NCI-H2227 (cell line): ENCODE data around the gene CILP2.

Experiments
- DNase-seq: peaks from one replicate; lab custom pipeline; 2025; ENCODE audit not compliant: unreplicated experiment; lab: John Stamatoyannopoulos, UW

CILP2 gene

GRCh38 chr19:19528721-19529490 lies 9.2 kb upstream of the CILP2 start, which contains the start of gene YJEFN3:
Gene YJEFN3, plus strand, starts transcription at chr19:19528911. Its CDS starts 22 bp downstream, at chr19:19528933.
- DNase-seq: peak; percentile 68

- no peak for DNase-seq
These were observed 8.2 kb upstream of the CILP2 start for GRCh38 chr19:19529783-19530422.

- no peak for DNase-seq
These were observed 7.7 kb upstream of the CILP2 start for GRCh38 chr19:19530423-19530804.

- no peak for DNase-seq
These were observed 7.2 kb upstream of the CILP2 start for GRCh38 chr19:19530889-19531288.

- peak; percentile 80 for DNase-seq
These were observed 5.9 kb upstream of the CILP2 start for GRCh38 chr19:19531951-19532805.

GRCh38 chr19:19532806-19533701 lies 5.0 kb upstream of the CILP2 start:
- no peak for DNase-seq

GRCh38 chr19:19533841-19534240 lies 4.2 kb upstream of the CILP2 start:
- DNase-seq: no peak

- no peak for DNase-seq
These were observed 3.4 kb upstream of the CILP2 start for GRCh38 chr19:19534556-19535265.

GRCh38 chr19:19535311-19536191 lies 2.5 kb upstream of the CILP2 start:
- DNase-seq: no peak

GRCh38 chr19:19537075-19538048 lies 703 bp upstream of the CILP2 start:
- no peak for DNase-seq

- DNase-seq: peak; percentile 50
These were observed 711 bp downstream of the CILP2 start for GRCh38 chr19:19538785-19539166.

- DNase-seq: no peak
These were observed 1.6 kb downstream of the CILP2 start for GRCh38 chr19:19539698-19540063.

GRCh38 chr19:19540064-19540714 lies 2.1 kb downstream of the CILP2 start:
- no peak for DNase-seq

- no peak for DNase-seq
These were observed 2.9 kb downstream of the CILP2 start for GRCh38 chr19:19540715-19541515.

GRCh38 chr19:19541616-19542015 lies 3.6 kb downstream of the CILP2 start:
- no peak for DNase-seq

- DNase-seq: no peak
These were observed 4.4 kb downstream of the CILP2 start for GRCh38 chr19:19542507-19542906.

- no peak for DNase-seq
These were observed 5.0 kb downstream of the CILP2 start for GRCh38 chr19:19543101-19543500.
